Neural progenitor cell (in vitro differentiated cells): ENCODE measurements around the gene DHX35.

Experiments used
- EZH2phosphoT487 ChIP-seq: fragments of 200-600 bp; sonication (generic); IDR thresholded peaks from 2 replicates; pipeline ENCODE4 v1.6.1; 2017; ENCODE audit warnings: antibody characterized with exemption
- TF ChIP-seq, protein P1 (sequence below): fragments of 200-600 bp; sonication (generic); IDR thresholded peaks from 2 replicates; pipeline ENCODE4 v1.5.1; 2017; ENCODE audit warnings: antibody characterized with exemption, mild to moderate bottlenecking

DNA sequence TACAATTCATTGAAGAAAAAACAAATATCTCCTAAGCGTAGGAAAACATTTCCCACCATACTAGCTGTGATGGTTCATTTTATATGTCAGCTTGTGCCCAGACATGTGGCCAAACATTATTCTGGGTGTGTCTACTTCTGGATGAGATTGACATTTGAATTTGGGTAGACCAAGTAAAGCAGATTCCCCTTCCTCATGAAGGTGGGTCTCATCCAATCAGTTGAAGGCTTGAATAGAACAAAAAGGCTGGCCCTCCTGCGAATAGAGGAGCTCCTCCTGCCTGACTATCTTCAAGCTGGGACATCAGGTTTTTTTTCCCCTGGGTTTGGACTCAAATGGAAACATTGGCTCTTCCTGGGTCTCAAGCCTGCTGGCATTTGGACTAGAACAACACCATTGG is 113.6 kb downstream of the DHX35 start:
- TF ChIP-seq, protein P1, sequence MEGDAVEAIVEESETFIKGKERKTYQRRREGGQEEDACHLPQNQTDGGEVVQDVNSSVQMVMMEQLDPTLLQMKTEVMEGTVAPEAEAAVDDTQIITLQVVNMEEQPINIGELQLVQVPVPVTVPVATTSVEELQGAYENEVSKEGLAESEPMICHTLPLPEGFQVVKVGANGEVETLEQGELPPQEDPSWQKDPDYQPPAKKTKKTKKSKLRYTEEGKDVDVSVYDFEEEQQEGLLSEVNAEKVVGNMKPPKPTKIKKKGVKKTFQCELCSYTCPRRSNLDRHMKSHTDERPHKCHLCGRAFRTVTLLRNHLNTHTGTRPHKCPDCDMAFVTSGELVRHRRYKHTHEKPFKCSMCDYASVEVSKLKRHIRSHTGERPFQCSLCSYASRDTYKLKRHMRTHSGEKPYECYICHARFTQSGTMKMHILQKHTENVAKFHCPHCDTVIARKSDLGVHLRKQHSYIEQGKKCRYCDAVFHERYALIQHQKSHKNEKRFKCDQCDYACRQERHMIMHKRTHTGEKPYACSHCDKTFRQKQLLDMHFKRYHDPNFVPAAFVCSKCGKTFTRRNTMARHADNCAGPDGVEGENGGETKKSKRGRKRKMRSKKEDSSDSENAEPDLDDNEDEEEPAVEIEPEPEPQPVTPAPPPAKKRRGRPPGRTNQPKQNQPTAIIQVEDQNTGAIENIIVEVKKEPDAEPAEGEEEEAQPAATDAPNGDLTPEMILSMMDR = no peak
- no peak for TF ChIP-seq EZH2phosphoT487
